NB4 (cell line): ENCODE measurements around the gene DPP7.

Source experiments
- DNase-seq: peaks from one replicate; pipeline ENCODE4 v3.0.0; 2010; ENCODE audit warnings: low read depth
- H3K4me3 ChIP-seq: one replicate; pipeline ENCODE4 v1.5.1; 2011; ENCODE audit warnings: mild to moderate bottlenecking, low read depth, low read length, moderate library complexity
- CTCF ChIP-seq: IDR thresholded peaks from one replicate; pipeline ENCODE4 v1.5.1; 2012; ENCODE audit warnings: low read depth, low read length
- MAX ChIP-seq: IDR thresholded peaks from 2 replicates; pipeline ENCODE4 v1.6.1; 2011; ENCODE audit warnings: low read depth, low read length
- MYC ChIP-seq: IDR thresholded peaks from 2 replicates; pipeline ENCODE4 v1.6.1; 2011; ENCODE audit warnings: low read depth, low read length
- POLR2A ChIP-seq: IDR thresholded peaks from 2 replicates; pipeline ENCODE4 v1.6.1; 2011; ENCODE audit warnings: mild to moderate bottlenecking; ENCODE audit not compliant: insufficient read length; ENCODE audit errors: extremely low read depth

DPP7 gene

GRCh38 chr9:137068539-137069507, 45.7 kb downstream of the DPP7 start:
- TF ChIP-seq POLR2A = no peak
- TF ChIP-seq MAX = peak; percentile 70
- peak; percentile 65 for DNase-seq
- peak overlapping the region; percentile 72 for H3K4me3 ChIP-seq

GRCh38 chr9:137067860-137068538, 46.5 kb downstream of the DPP7 start:
- DNase-seq = peak; percentile 87

GRCh38 chr9:137066096-137066861, 48.3 kb downstream of the DPP7 start:
- no peak overlapping the region for H3K4me3 ChIP-seq
- no peak for DNase-seq
- TF ChIP-seq POLR2A (no peak), MAX (no peak), CTCF (no peak), MYC (no peak)

More at GRCh38 chr9:137067860-137068538, 46.5 kb downstream of the DPP7 start:
- H3K4me3 ChIP-seq = peak overlapping the region; percentile 72
- TF ChIP-seq CTCF (peak; percentile 76), MYC (no peak; the same call in 1 of the 2 replicates), MAX (peak; percentile 52)

GRCh38 chr9:137065336-137065967, 49.1 kb downstream of the DPP7 start:
- no peak for DNase-seq
- no peak overlapping the region for H3K4me3 ChIP-seq
- no peak for TF ChIP-seq POLR2A
- TF ChIP-seq CTCF = no peak
- TF ChIP-seq MAX = no peak
- TF ChIP-seq MYC = no peak

- DNase-seq = no peak
- no peak overlapping the region for H3K4me3 ChIP-seq
- no peak for TF ChIP-seq POLR2A
- no peak for TF ChIP-seq MYC
- no peak for TF ChIP-seq MAX
- TF ChIP-seq CTCF = no peak
Measured at GRCh38 chr9:137064880-137065164, 49.7 kb downstream of the DPP7 start.
